ENCODE data around the gene PPIG.
"Not testable (repeated sequence)": the region's sequence is repeated elsewhere in the genome, so short reads cannot be mapped to it uniquely, and the experiment has no call there.

PPIG gene

GRCh38 chr2:169590804-169591203, 6.7 kb downstream of the PPIG start:
- no peak for DNase-seq (ENCODE audit: low read depth)
- no peak for TF ChIP-seq CTCF (conservative IDR thresholded peaks at IDR 0.05; ENCODE audit: control insufficient read depth, insufficient read depth, low read depth, low read length)
- no peak overlapping the region for H3K4me3 ChIP-seq (ENCODE audit: control insufficient read depth, low read depth, low read length)

- not testable (repeated sequence) for DNase-seq (ENCODE audit: low read depth); H3K4me3 ChIP-seq (ENCODE audit: control insufficient read depth, low read depth, low read length)
These were observed 12.4 kb downstream of the PPIG start for GRCh38 chr2:169596546-169596945.

GRCh38 chr2:169598982-169599381, 14.8 kb downstream of the PPIG start:
- no peak overlapping the region for H3K4me3 ChIP-seq (ENCODE audit: control insufficient read depth, low read depth, low read length)
- DNase-seq (ENCODE audit: low read depth), result no peak
- no peak for TF ChIP-seq CTCF (conservative IDR thresholded peaks at IDR 0.05; ENCODE audit: control insufficient read depth, insufficient read depth, low read depth, low read length)

- DNase-seq (ENCODE audit: low read depth), result no peak
- no peak for TF ChIP-seq CTCF (conservative IDR thresholded peaks at IDR 0.05; ENCODE audit: control insufficient read depth, insufficient read depth, low read depth, low read length)
- no peak overlapping the region for H3K4me3 ChIP-seq (ENCODE audit: control insufficient read depth, low read depth, low read length)
These were observed 15.4 kb downstream of the PPIG start for GRCh38 chr2:169599568-169599967.

- no peak for DNase-seq (ENCODE audit: low read depth)
- H3K4me3 ChIP-seq (ENCODE audit: control insufficient read depth, low read depth, low read length), result no peak overlapping the region
- TF ChIP-seq CTCF (conservative IDR thresholded peaks at IDR 0.05; ENCODE audit: control insufficient read depth, insufficient read depth, low read depth, low read length), result no peak
These were observed 25.1 kb downstream of the PPIG start for GRCh38 chr2:169609264-169609663.

GRCh38 chr2:169613876-169614275, 29.7 kb downstream of the PPIG start:
- H3K4me3 ChIP-seq (ENCODE audit: control insufficient read depth, low read depth, low read length), result no peak overlapping the region
- DNase-seq (ENCODE audit: low read depth), result no peak
- no peak for TF ChIP-seq CTCF (conservative IDR thresholded peaks at IDR 0.05; ENCODE audit: control insufficient read depth, insufficient read depth, low read depth, low read length)

- not testable (repeated sequence) for H3K4me3 ChIP-seq (ENCODE audit: control insufficient read depth, low read depth, low read length); DNase-seq (ENCODE audit: low read depth)
These were observed 31.8 kb downstream of the PPIG start for GRCh38 chr2:169615982-169616381.

- TF ChIP-seq CTCF (conservative IDR thresholded peaks at IDR 0.05; ENCODE audit: control insufficient read depth, insufficient read depth, low read depth, low read length), result no peak
- DNase-seq (ENCODE audit: low read depth), result peak; percentile 14
- no peak overlapping the region for H3K4me3 ChIP-seq (ENCODE audit: control insufficient read depth, low read depth, low read length)
These were observed 35.8 kb downstream of the PPIG start for GRCh38 chr2:169619946-169620345.

All from fibroblast of mammary gland (primary cell).